Measurements from ENCODE around the gene ANXA10. TPM values are rescaled to one million over a fixed set of nuclear protein-coding genes. Genes with fewer than 3 reads are reported as not detected.

Gene ANXA10
- total and polyA plus RNA-seq, 2 of the 8 experiments (the other 6 are each of a cell fraction or from before 2014, with no cell fraction given), result not detected

- Histone ChIP-seq H3K4me3 (ENCODE audit: extremely low read depth in 1 of 4, insufficient read depth in 2 of 4, low read depth in 3 of 4, low read length in 4 of 4) (no peak overlapping the region), H4K20me1 (replicated peaks in 1 of 2; ENCODE audit: control insufficient read depth in 1 of 2, insufficient read depth in 2 of 2, low read length in 2 of 2) (no peaks in the 10 kb centered on the region), H2BK12ac (ENCODE audit: low read depth, low read length) (no peak overlapping the region), H3K9ac (replicated peaks in 1 of 4; ENCODE audit: extremely low read depth in 1 of 4, low read depth in 3 of 4, low read length in 3 of 4) (no peak overlapping the region), H3K79me2 (ENCODE audit: control insufficient read depth in 1 of 2, insufficient read depth in 2 of 2, low read length in 2 of 2) (no peaks in the 10 kb centered on the region), H4K91ac (replicated peaks; ENCODE audit: insufficient read length, low read length) (no peak overlapping the region), H2BK15ac (ENCODE audit: low read length) (no peak overlapping the region), H3K18ac (ENCODE audit: extremely low read depth, low read length) (no peak overlapping the region), H3K27me3 (replicated peaks in 1 of 4; ENCODE audit: control insufficient read depth in 3 of 4, extremely low read depth in 1 of 4, insufficient read depth in 3 of 4, low read length in 3 of 4) (no peaks in the 10 kb centered on the region), H3K14ac (ENCODE audit: insufficient read length) (no peak overlapping the region), H2AK5ac (ENCODE audit: low read depth, low read length) (no peak overlapping the region), H3K23ac (ENCODE audit: insufficient read length) (no peak overlapping the region), H3K4me2 (ENCODE audit: insufficient read depth in 1 of 2, low read depth in 2 of 2, low read length in 2 of 2) (no peak overlapping the region), H3K36me3 (ENCODE audit: control insufficient read depth in 2 of 4, insufficient read depth in 4 of 4, low read length in 3 of 4) (no peaks in the 10 kb centered on the region), H2BK120ac (replicated peaks; ENCODE audit: low read depth, low read length) (no peak overlapping the region), H3K27ac (ENCODE audit: low read depth, low read length) (no peak overlapping the region), H2BK5ac (ENCODE audit: low read depth, low read length) (no peak overlapping the region), H2AFZ (ENCODE audit: low read length) (no peak overlapping the region), H3K4me1 (replicated peaks in 1 of 4; ENCODE audit: control insufficient read depth in 3 of 4, insufficient read depth in 4 of 4, low read length in 3 of 4) (no peaks in the 10 kb centered on the region), H3K9me3 (ENCODE audit: insufficient read depth in 2 of 2, low read depth in 1 of 2, low read length in 1 of 2) (no peaks in the 10 kb centered on the region), H4K5ac (ENCODE audit: insufficient read length, low read depth, low read length) (no peak overlapping the region), H3K4ac (replicated peaks; ENCODE audit: insufficient read length, low read depth, low read length) (no peak overlapping the region), H3K56ac (replicated peaks; ENCODE audit: insufficient read length, low read depth, low read length) (no peak overlapping the region), H4K8ac (ENCODE audit: extremely low read depth, insufficient read depth, low read length) (no peak overlapping the region), H3K23me2 (ENCODE audit: low read depth, low read length) (no peaks in the 10 kb centered on the region; the same call in 1 of the 2 replicates), H3K79me1 (ENCODE audit: low read depth, low read length) (no peaks in the 10 kb centered on the region), H2BK20ac (ENCODE audit: low read length) (no peak overlapping the region)
- DNase-seq (ENCODE audit: low read depth in 1 of 2, low spot score in 2 of 2) (no peak), FAIRE-seq (no peak)
- CTCF ChIA-PET (ENCODE audit: partially characterized antibody), result no interaction called here
- 97% methylated on average over 3 of the region's 3 CpGs; no CpG with 5 or more reads in 1 of the 2 experiments for WGBS, 2 experiments (ENCODE audit: extremely low coverage in 1 of 2, insufficient coverage in 1 of 2, insufficient read length in 1 of 2, insufficient replicate concordance in 2 of 2, low coverage in 1 of 2, low lambda C conversion rate in 2 of 2, missing lambda C conversion rate in 1 of 2)
- TF ChIP-seq ATF2 (IDR thresholded peaks at IDR 0.05; ENCODE audit: low read length) (no peak), SIRT6 (IDR thresholded peaks at IDR 0.05; ENCODE audit: low read length) (no peak), USF2 (IDR thresholded peaks at IDR 0.05; ENCODE audit: low read length) (no peak), KDM4A (IDR thresholded peaks at IDR 0.05; ENCODE audit: low read depth, low read length, severe bottlenecking) (no peak), SP2 (IDR thresholded peaks at IDR 0.05; ENCODE audit: low read length) (no peak), BRCA1 (IDR thresholded peaks at IDR 0.05; ENCODE audit: low read depth, low read length) (no peak)
- POLR2A ChIA-PET (ENCODE audit: partially characterized antibody), result no interaction called here
Measured at GRCh38 chr4:168138143-168138542, 45.8 kb downstream of the ANXA10 start.

Measured in H1 (cell line).